Vagina (tissue), 2 donors: ENCODE results near the gene NGFR.

Experiments used
- POLR2A ChIP-seq, 2 donors: fragments of 450-650 bp; IDR thresholded peaks; one replicate each; pipeline ENCODE4 v1.6.1; 2017; ENCODE audit warnings: antibody characterized with exemption in 2 of 2, mild to moderate bottlenecking in 2 of 2, moderate library complexity in 2 of 2
- POLR2AphosphoS5 ChIP-seq, 2 donors: sonication (generic); formaldehyde crosslinking; IDR thresholded peaks; one replicate each; pipeline ENCODE4 v1.9.0; 2017; ENCODE audit warnings: antibody characterized with exemption in 2 of 2, mild to moderate bottlenecking in 2 of 2, low read depth in 1 of 2; ENCODE audit not compliant: insufficient read depth in 1 of 2
- TF ChIP-seq, protein P1 (sequence below), 3 experiments: fragments of 450-650 bp in 2 of 3; fragments of 200-600 bp in 1 of 3; sonication (generic) in 1 of 3; IDR thresholded peaks; one replicate each; pipeline ENCODE4 v1.5.1; 2017 to 2019; ENCODE audit warnings: antibody characterized with exemption in 3 of 3, mild to moderate bottlenecking in 2 of 3, moderate library complexity in 2 of 3

DNA sequence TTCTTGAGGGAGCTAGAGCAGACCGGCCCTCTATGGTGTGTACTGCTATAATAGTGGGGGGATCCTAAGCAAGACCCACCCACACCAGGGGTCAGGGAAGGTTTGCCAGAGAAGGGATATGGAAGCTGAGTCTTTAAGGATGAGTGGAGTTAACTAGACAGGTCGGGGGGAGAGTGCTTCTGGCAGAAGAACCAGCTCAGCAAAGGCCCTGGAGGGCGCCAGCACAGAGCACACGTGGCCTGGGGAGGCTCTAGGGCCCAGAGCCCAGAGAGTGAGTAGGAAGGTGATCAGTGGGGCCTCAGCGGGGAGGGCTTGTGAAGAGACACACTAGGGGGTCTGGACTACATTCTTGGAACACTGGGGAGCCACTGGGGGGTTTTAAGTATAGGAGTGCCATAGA, 21.1 kb downstream of the NGFR start:
- TF ChIP-seq, protein P1, sequence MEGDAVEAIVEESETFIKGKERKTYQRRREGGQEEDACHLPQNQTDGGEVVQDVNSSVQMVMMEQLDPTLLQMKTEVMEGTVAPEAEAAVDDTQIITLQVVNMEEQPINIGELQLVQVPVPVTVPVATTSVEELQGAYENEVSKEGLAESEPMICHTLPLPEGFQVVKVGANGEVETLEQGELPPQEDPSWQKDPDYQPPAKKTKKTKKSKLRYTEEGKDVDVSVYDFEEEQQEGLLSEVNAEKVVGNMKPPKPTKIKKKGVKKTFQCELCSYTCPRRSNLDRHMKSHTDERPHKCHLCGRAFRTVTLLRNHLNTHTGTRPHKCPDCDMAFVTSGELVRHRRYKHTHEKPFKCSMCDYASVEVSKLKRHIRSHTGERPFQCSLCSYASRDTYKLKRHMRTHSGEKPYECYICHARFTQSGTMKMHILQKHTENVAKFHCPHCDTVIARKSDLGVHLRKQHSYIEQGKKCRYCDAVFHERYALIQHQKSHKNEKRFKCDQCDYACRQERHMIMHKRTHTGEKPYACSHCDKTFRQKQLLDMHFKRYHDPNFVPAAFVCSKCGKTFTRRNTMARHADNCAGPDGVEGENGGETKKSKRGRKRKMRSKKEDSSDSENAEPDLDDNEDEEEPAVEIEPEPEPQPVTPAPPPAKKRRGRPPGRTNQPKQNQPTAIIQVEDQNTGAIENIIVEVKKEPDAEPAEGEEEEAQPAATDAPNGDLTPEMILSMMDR (IDR thresholded peaks at IDR 0.05): no peak
- TF ChIP-seq POLR2AphosphoS5 (IDR thresholded peaks at IDR 0.05; ENCODE audit: insufficient read depth in 1 of 2, low read depth in 1 of 2): no peak
- TF ChIP-seq POLR2A (IDR thresholded peaks at IDR 0.05): no peak
